ENCODE data around the gene CNGB1.
"Not testable (repeated sequence)": the region's sequence is repeated elsewhere in the genome, so short reads cannot be mapped to it uniquely, and the experiment has no call there.

CNGB1 gene

GRCh38 chr16:57970970-57971369 lies at the start of gene CNGB1:
CNGB1 (minus strand) TSS chr16:57971128; CDS start chr16:57967286, 3,842 bp downstream.
- DNase-seq (ENCODE audit: low spot score) = no peak

GRCh38 chr16:58019866-58020538 lies 49.1 kb upstream of the CNGB1 start:
- no peak for DNase-seq (ENCODE audit: low spot score)

DNA sequence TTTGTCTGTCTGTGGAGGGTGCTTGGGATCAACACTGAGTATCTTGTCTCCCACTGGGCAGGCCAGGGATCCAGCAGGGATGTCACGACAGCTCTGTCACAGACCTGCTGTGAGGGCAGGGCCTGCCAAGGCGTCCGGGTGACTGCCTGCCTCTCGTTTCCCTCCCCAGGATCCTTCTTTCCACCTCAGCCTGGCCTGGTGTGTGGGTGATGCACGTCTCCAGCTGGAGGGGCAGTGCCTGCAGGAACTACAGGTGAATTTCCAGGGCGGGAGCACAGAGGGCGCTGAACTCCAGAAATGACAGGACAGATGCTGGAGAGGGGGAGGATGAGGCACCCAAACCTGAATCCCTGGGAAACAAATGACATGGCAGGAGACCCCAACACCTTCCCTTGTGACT lies 47.9 kb upstream of the CNGB1 start:
- DNase-seq (ENCODE audit: low spot score) = no peak

DNA sequence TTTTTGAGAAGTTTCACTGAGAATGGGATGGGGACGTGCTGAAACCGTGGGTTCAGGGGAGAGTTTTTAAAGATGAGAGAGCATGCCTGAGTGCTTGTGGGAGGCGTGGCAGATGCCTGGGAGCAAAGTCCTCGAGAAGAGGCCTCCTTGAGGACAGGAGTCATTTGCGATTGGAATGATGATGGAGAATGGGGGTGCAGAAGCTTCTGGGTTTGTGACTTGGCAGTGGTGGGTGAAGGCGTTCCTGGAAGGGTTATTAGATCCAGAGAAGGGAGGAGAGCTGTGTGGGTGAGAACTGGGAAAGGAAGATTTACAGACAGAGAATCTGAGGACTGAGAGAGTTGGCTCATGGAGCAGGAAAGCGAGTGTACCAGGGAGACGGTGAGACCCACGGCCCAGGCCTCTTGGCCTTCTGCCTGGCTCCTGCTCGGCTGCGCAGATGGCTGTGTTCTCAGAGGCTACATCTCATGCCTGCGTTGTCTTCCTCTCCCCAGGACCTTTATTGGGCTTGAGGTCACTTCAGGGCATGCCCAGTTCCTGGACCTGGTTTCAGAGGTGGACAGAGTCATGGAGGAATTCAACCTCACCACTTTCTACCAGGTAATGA lies 46.0 kb upstream of the CNGB1 start:
- no peak for DNase-seq (ENCODE audit: low spot score)

DNA sequence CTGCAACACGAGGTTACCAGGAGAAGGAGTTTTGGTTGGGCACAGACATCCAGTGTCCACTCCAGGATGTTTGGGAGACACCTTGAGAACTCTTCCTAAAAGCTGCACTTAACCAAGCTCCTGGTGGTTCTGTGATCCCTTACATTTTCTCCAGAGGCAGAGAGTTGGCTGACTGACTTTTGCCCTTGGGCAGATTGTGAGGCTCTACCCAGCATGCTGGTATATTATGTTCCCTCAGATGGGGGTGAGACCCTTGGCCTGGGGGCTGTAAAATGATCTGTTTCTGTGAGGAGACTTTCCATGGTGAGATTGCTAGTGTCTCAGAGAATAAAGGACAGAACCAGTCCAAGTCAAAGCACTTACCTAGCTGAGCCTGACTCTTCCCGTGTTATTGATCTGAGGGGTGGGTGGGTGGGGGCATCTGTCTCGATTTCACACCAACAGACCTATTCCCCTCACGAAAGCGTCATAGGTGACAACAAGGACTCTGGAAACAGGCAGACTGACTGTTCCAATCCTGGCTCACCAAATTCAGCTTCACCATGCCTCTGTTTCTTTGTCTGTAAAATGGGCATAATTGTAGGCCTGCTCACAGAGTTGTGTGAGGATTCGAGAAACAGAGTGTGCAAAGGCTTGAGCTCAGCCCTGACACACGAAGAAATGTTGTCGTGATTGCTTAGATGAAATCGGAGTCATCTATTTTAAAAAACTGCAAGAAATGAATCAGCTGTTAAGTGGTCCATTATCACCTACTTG lies 42.5 kb upstream of the CNGB1 start:
- DNase-seq (ENCODE audit: low spot score) = no peak

DNA sequence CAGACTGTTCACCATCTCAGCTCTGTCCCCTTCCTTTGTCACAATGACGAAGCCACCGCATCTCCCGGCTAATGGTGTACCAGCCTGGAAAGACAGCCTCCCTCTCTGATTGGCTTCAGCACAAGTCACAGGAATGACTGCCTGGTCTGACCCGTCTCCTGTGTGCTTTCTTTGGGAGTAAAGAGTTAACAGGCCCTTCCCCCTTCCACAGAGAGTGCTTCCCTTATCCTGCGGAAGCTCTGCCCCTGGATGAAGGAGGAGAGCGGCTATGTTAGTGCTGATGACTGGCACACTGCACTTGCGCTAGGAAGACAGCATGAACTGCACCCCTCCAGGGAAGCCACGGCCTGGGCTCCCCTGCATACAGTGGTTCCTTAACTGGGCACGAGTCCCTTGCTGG lies 41.6 kb upstream of the CNGB1 start:
- no peak for DNase-seq (ENCODE audit: low spot score)

- no peak for DNase-seq (ENCODE audit: low spot score)
Observed at GRCh38 chr16:58011652-58012051, 40.7 kb upstream of the CNGB1 start.

- no peak for DNase-seq (ENCODE audit: low spot score)
Observed at GRCh38 chr16:58010886-58011285, 40.0 kb upstream of the CNGB1 start.

DNA sequence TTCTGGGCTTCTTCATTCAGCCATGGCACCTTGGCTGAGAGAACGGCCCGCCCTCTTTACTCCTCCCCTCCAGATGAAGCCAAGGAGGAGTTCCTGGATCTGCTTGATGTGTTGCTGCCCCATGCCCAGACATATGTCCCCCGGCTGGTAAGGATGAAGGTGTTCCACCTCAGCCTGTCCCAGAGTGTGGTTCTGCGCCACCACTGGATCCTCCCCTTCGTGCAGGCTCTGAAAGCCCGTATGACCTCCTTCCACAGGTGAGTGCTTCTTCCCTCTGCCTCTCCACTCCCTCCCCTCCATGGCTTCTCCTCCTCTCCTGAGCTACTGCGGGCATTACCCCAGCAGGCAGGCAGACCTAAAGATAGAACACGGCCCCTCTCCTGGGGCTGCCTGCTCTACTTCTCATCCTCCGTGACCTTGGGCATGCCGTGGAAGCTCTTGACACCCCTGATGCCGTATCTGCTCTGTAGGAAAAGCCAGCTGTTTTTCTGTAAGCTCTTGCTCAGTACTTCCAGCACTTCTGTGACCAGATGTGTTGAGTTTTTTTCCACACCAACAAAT lies 39.0 kb upstream of the CNGB1 start:
- DNase-seq (ENCODE audit: low spot score) = no peak

GRCh38 chr16:58004736-58005135 lies 33.8 kb upstream of the CNGB1 start:
- DNase-seq (ENCODE audit: low spot score) = not testable (repeated sequence)

DNA sequence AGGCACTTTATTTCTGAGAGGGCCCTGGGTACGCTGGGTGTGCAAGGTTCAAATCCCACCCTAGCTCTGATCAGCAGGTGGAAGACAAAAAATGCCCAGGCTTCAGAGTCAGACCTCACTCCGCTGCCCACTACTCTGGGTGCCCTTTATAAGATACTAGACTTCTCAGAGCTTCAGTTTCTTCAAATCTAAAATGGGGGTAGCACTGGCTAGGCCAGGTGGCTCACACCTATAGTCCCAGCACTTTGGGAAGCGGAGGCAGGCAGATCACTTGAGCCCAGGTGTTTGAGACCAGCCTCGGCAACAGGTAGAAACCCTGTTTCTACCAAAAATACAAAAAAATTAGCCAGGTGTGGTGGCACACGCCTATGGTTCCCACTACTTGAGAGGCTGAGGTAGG lies 32.0 kb upstream of the CNGB1 start:
- no peak for DNase-seq (ENCODE audit: low spot score)

GRCh38 chr16:58002416-58002800 lies 31.5 kb upstream of the CNGB1 start:
- no peak for DNase-seq (ENCODE audit: low spot score)

DNA sequence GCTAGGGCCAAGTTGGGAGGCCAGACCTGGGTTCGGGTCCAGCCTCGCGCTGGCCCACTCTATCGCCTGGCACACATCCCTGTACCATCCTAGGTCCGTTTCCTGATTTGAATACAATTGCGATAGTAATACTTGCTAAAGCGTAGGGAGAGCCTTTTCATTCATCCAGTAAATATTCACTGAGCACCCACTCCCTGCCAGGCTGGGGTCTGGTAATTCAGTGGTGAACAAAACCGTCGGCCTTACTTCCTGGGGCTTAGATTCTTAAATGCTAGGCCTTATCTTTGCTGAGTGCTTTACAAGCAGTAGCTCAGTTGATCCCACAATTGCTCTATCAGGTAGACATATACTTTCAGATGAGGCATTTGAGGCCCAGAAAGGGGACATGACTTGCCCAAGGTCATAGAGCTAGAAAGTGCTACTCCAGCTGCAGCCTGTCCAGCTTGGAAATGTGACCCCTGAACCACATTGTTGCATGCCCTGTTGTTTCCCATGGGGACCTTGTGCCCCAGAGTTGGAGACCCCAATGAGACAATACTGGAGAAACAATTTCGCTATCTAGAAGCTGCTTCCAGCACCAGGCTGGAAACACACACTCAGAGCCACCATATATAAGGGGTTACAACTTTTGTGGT lies 31.0 kb upstream of the CNGB1 start:
- DNase-seq (ENCODE audit: low spot score) = no peak

DNA sequence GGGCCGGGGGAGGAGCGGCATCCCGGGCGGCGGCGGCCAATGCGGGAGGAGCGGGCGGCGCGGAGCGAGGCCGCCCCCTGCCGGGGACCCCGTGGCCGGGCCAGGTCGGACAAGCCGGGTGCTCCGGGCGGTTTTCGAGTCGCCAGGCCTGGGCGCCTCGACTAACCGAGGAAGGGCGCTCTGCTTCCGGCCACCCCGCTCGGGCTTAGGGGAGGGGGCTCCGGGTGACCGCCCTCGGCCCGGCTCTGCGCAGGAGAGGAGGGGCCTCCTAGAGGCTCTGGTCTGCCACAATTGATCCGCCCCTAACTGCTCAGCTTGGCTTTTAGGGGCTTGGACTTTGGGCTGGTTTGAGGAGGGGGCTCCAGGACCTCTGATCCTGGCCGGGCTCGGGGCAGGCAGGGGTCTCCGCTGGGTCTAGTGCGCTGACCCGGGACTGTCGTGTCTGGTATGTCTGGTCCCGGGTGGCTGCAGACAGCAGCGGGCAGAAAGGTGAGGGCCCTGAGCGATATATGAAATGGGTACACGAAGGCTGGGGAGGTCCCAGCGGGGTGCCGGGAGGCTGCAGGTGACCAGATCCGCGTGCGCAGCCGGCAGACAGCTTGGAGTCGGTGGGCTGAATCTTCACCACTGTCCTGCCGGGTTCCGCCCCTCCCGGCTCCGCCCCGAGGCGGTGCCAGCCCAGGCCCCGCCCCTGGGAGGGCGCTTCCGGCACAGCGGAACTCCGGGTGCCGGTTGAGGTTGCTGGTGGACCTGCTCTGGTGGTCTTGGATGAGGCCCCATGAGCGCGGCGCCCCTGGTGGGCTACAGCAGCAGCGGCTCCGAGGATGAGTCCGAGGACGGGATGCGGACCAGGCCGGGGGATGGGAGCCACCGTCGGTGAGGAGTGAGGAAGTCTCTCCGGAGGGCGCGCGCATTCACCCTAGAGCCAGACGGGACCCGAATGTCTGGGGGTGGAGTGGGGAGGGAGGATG lies 30.1 kb upstream of the CNGB1 start, which contains the start of gene USB1:
Gene USB1, plus strand, starts transcription at position 702 of the 971 bp plus-strand sequence. Its CDS starts 77 bp downstream, at position 779.
- DNase-seq (ENCODE audit: low spot score) = peak; percentile 94

GRCh38 chr16:57999971-58000705 lies 29.2 kb upstream of the CNGB1 start, which contains the start of gene ZNF319:
ZNF319 (minus strand) TSS chr16:58000672; CDS start chr16:57998265, 2,407 bp downstream.
- DNase-seq (ENCODE audit: low spot score) = no peak

- no peak for DNase-seq (ENCODE audit: low spot score)
Observed at GRCh38 chr16:57999366-57999970, 28.5 kb upstream of the CNGB1 start.

DNA sequence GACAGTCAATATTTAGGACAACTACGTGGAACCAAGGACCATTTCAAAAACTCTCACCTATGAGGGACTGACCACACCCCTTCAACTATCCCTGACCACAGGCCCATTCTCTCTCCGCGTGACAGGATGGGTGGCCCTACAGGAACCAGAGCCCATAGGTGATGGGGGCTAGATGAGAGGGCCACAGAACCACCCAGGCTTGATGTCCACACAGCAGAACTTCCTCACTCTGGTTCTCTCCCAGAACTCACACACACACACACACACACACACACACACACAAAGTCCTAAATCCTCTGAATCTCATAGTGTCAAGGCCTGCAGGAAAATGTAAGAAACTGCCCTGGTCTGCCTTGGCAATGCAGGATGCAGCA lies 28.1 kb upstream of the CNGB1 start:
- DNase-seq (ENCODE audit: low spot score) = no peak

DNA sequence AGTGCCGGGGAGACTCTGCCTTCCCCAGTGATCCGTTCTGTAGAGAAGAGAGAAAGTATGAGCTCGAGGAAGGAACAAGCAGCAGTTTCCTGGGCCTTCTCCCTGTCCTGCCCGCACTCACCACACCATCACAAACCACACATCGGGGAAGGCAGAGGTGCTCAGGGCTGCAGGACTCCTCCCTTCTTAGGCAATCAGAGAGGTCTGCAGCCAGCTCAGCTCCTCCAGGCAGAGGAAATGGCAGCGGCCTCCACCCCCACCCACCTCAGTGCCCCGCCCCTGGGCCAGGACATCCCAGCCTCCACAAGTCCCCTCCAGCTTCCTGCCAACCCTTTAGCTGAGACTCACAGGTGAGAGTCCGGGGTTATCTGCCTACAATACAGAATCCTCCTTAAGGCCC lies 27.6 kb upstream of the CNGB1 start:
- DNase-seq (ENCODE audit: low spot score) = no peak

GRCh38 chr16:57997528-57998265 lies 26.8 kb upstream of the CNGB1 start:
- DNase-seq (ENCODE audit: low spot score) = no peak
